ENCODE measurements around the gene KCNQ1.

The KCNQ1 gene

DNA sequence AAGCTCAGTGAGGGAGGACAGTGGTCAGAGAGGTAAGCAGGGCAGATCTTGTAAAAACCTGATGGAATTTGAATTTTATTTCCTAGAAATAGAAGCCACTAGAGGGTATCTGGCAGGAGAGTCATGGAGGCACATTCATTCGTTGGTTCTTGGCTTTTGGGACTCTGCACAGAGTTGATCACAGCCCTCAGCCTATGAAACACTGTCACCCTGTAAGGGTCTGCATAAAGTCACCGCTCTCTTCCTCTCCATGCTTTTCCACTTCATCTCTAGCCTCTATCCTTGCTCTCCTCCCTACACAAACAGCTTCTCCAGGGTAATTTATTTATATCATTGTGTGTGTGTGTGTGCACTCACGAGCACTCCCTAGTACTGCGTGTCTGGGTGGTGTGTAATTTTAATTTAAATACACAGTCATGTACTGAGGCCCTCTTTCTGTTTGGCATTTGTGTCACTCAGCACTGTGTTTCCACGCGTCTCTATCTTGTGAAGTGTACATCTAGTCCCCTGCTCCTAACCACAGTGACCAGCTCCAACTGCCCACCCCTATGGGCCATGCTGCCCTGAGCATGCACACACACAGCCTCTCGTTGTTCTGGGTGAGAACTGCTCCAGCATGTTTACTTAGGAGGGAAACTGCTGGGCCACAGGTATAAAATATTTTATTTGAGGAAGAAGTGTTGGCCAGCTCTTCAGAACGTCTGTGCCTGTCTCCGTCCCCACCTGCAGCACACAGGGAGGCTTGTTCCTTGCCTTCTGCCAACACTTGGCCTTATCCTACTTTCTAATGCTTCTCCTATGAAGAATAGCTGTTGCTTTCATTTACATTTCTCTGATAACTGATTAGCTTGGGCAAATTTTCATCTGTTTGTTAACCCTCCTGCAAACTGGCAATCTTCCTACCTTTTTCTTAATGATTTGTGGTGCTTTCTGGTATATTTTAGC is 250.5 kb downstream of the KCNQ1 start:
- Histone ChIP-seq H3K27ac (ENCODE audit: low read depth, low read length) (no peak overlapping the region), H3K4me1 (ENCODE audit: control insufficient read depth, insufficient read depth, low read length) (peaks cover 71% of the 10 kb centered on the region), H3K36me3 (ENCODE audit: control insufficient read depth, insufficient read depth, low read length) (no peaks in the 10 kb centered on the region; the same call in 1 of the 2 replicates), H3K4me3 (ENCODE audit: low read depth, low read length) (no peak overlapping the region), H3K27me3 (ENCODE audit: control insufficient read depth, insufficient read depth, low read length) (no peaks in the 10 kb centered on the region), H3K9ac (ENCODE audit: low read length) (no peak overlapping the region), H3K9me3 (ENCODE audit: control insufficient read depth, insufficient read depth, low read depth, low read length) (no peaks in the 10 kb centered on the region)

- Histone ChIP-seq H3K4me1 (ENCODE audit: control insufficient read depth, insufficient read depth, low read length) (peaks cover 68% of the 10 kb centered on the region), H3K4me3 (ENCODE audit: low read depth, low read length) (no peak overlapping the region), H3K36me3 (ENCODE audit: control insufficient read depth, insufficient read depth, low read length) (no peaks in the 10 kb centered on the region), H3K27me3 (ENCODE audit: control insufficient read depth, insufficient read depth, low read length) (peaks cover 6% of the 10 kb centered on the region), H3K9ac (ENCODE audit: low read length) (no peak overlapping the region), H3K27ac (ENCODE audit: low read depth, low read length) (no peak overlapping the region), H3K9me3 (ENCODE audit: control insufficient read depth, insufficient read depth, low read depth, low read length) (no peaks in the 10 kb centered on the region)
These were observed 251.6 kb downstream of the KCNQ1 start for GRCh38 chr11:2696455-2696854.

- Histone ChIP-seq H3K9me3 (ENCODE audit: control insufficient read depth, insufficient read depth, low read depth, low read length) (no peaks in the 10 kb centered on the region), H3K4me1 (ENCODE audit: control insufficient read depth, insufficient read depth, low read length) (peaks cover 55% of the 10 kb centered on the region), H3K9ac (ENCODE audit: low read length) (no peak overlapping the region), H3K27me3 (ENCODE audit: control insufficient read depth, insufficient read depth, low read length) (peaks cover 19% of the 10 kb centered on the region), H3K27ac (ENCODE audit: low read depth, low read length) (no peak overlapping the region), H3K36me3 (ENCODE audit: control insufficient read depth, insufficient read depth, low read length) (no peaks in the 10 kb centered on the region), H3K4me3 (ENCODE audit: low read depth, low read length) (peak overlapping the region; percentile 75)
These were observed 253.1 kb downstream of the KCNQ1 start for GRCh38 chr11:2697866-2698265.

- H3K9ac ChIP-seq (ENCODE audit: low read length): peak overlapping the region; percentile 84
- no peaks in the 10 kb centered on the region for H3K9me3 ChIP-seq (ENCODE audit: control insufficient read depth, insufficient read depth, low read depth, low read length)
- peak overlapping the region; percentile 75 for H3K4me3 ChIP-seq (ENCODE audit: low read depth, low read length)
- H3K36me3 ChIP-seq (ENCODE audit: control insufficient read depth, insufficient read depth, low read length): no peaks in the 10 kb centered on the region
- H3K27me3 ChIP-seq (ENCODE audit: control insufficient read depth, insufficient read depth, low read length): peaks cover 26% of the 10 kb centered on the region
- peaks cover 57% of the 10 kb centered on the region for H3K4me1 ChIP-seq (ENCODE audit: control insufficient read depth, insufficient read depth, low read length)
- no peak overlapping the region for H3K27ac ChIP-seq (ENCODE audit: low read depth, low read length)
These were observed 253.8 kb downstream of the KCNQ1 start for GRCh38 chr11:2698386-2699184.

- Histone ChIP-seq H3K4me3 (ENCODE audit: low read depth, low read length) (peak overlapping the region; percentile 75), H3K27me3 (ENCODE audit: control insufficient read depth, insufficient read depth, low read length) (peaks cover 32% of the 10 kb centered on the region), H3K27ac (ENCODE audit: low read depth, low read length) (no peak overlapping the region; the same call in 1 of the 2 replicates), H3K9ac (ENCODE audit: low read length) (peak overlapping the region; percentile 84), H3K4me1 (ENCODE audit: control insufficient read depth, insufficient read depth, low read length) (peaks cover 56% of the 10 kb centered on the region), H3K36me3 (ENCODE audit: control insufficient read depth, insufficient read depth, low read length) (no peaks in the 10 kb centered on the region), H3K9me3 (ENCODE audit: control insufficient read depth, insufficient read depth, low read depth, low read length) (no peaks in the 10 kb centered on the region)
These were observed 254.3 kb downstream of the KCNQ1 start for GRCh38 chr11:2699185-2699530.

DNA sequence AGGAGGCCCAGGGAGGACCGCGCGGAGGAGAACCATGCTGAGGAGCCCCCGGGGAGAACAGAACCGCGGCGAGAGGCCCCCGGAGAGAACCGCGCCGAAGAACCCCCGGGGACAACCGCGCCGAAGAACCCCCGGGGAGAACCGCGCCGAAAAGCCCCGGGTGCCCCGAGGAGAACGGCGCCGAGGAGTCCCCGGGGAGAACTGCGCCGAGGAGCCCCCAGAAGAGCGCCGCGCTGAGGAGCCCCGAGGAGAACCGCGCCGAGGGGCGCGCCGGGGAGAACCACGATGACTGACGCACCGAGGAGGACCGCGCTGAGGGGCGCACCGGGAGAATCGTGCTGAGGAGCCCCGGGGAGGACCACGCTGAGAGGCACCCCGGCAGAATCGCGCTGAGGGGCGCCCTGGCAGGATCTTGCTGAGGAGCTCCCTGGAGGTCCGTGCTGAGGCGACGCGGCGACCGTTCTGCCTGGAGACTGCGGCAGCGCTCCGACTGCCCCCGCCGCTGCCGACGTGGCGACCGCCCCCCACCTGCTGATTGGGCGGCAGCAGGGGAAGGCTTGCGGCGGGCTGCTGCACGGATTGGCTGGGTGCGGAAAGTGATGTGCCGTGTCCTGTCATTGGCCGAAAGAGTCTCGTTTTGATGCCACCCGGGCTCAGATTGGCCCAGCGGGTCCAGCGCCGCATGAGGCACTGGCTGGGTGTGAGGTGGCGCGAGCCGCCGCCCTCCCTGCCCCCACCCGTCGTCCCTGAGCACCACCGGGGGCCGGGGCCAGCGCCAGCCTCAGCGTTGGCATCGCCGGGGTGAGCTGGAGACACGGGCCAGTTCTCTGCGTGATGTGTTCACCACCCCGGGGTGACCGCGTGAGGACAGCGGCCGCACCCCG is 255.0 kb downstream of the KCNQ1 start, which contains the start of gene KCNQ1OT1:
TSS of gene KCNQ1OT1 (minus strand) at position 464 of the 884 bp plus-strand sequence.
- Histone ChIP-seq H3K27ac (ENCODE audit: low read depth, low read length) (peak within 1 kb of the TSS; percentile 68; the same call in 1 of the 2 replicates), H3K4me1 (ENCODE audit: control insufficient read depth, insufficient read depth, low read length) (peaks cover 50% of the 10 kb centered on the region), H3K27me3 (ENCODE audit: control insufficient read depth, insufficient read depth, low read length) (peaks cover 38% of the 10 kb centered on the region)

GRCh38 chr11:2700415-2701211 is 255.8 kb downstream of the KCNQ1 start:
- Histone ChIP-seq H3K27ac (ENCODE audit: low read depth, low read length) (peak overlapping the region; percentile 68; the same call in 1 of the 2 replicates), H3K4me1 (ENCODE audit: control insufficient read depth, insufficient read depth, low read length) (peaks cover 41% of the 10 kb centered on the region), H3K36me3 (ENCODE audit: control insufficient read depth, insufficient read depth, low read length) (no peaks in the 10 kb centered on the region), H3K27me3 (ENCODE audit: control insufficient read depth, insufficient read depth, low read length) (peaks cover 43% of the 10 kb centered on the region), H3K4me3 (ENCODE audit: low read depth, low read length) (peak overlapping the region; percentile 75), H3K9ac (ENCODE audit: low read length) (peak overlapping the region; percentile 51), H3K9me3 (ENCODE audit: control insufficient read depth, insufficient read depth, low read depth, low read length) (no peaks in the 10 kb centered on the region)

More for the DNA sequence above, 255.0 kb downstream of the KCNQ1 start, which contains the start of gene KCNQ1OT1:
- no peaks in the 10 kb centered on the region for H3K9me3 ChIP-seq (ENCODE audit: control insufficient read depth, insufficient read depth, low read depth, low read length)
- H3K4me3 ChIP-seq (ENCODE audit: low read depth, low read length): peak within 1 kb of the TSS; percentile 75
- no peaks in the 10 kb centered on the region for H3K36me3 ChIP-seq (ENCODE audit: control insufficient read depth, insufficient read depth, low read length)
- peak within 1 kb of the TSS; percentile 84 for H3K9ac ChIP-seq (ENCODE audit: low read length)

- Histone ChIP-seq H3K9me3 (ENCODE audit: control insufficient read depth, insufficient read depth, low read depth, low read length) (peaks cover 6% of the 10 kb centered on the region), H3K4me1 (ENCODE audit: control insufficient read depth, insufficient read depth, low read length) (peaks cover 35% of the 10 kb centered on the region), H3K9ac (ENCODE audit: low read length) (peak overlapping the region; percentile 24), H3K27ac (ENCODE audit: low read depth, low read length) (no peak overlapping the region), H3K36me3 (ENCODE audit: control insufficient read depth, insufficient read depth, low read length) (no peaks in the 10 kb centered on the region), H3K27me3 (ENCODE audit: control insufficient read depth, insufficient read depth, low read length) (peaks cover 46% of the 10 kb centered on the region), H3K4me3 (ENCODE audit: low read depth, low read length) (peak overlapping the region; percentile 75; the same call in 1 of the 2 replicates)
These were observed 256.4 kb downstream of the KCNQ1 start for GRCh38 chr11:2701230-2701629.

GRCh38 chr11:2701898-2702434 is 257.2 kb downstream of the KCNQ1 start:
- no peak overlapping the region for H3K4me3 ChIP-seq (ENCODE audit: low read depth, low read length)
- H3K36me3 ChIP-seq (ENCODE audit: control insufficient read depth, insufficient read depth, low read length): no peaks in the 10 kb centered on the region
- H3K9ac ChIP-seq (ENCODE audit: low read length): no peak overlapping the region
- H3K27ac ChIP-seq (ENCODE audit: low read depth, low read length): no peak overlapping the region
- H3K9me3 ChIP-seq (ENCODE audit: control insufficient read depth, insufficient read depth, low read depth, low read length): peaks cover 10% of the 10 kb centered on the region
- H3K4me1 ChIP-seq (ENCODE audit: control insufficient read depth, insufficient read depth, low read length): peaks cover 30% of the 10 kb centered on the region
- peaks cover 52% of the 10 kb centered on the region for H3K27me3 ChIP-seq (ENCODE audit: control insufficient read depth, insufficient read depth, low read length)
